ENCODE results near the gene TANGO2.
"Not testable (repeated sequence)": the region's sequence is repeated elsewhere in the genome, so short reads cannot be mapped to it uniquely, and the experiment has no call there.

Gene TANGO2

DNA sequence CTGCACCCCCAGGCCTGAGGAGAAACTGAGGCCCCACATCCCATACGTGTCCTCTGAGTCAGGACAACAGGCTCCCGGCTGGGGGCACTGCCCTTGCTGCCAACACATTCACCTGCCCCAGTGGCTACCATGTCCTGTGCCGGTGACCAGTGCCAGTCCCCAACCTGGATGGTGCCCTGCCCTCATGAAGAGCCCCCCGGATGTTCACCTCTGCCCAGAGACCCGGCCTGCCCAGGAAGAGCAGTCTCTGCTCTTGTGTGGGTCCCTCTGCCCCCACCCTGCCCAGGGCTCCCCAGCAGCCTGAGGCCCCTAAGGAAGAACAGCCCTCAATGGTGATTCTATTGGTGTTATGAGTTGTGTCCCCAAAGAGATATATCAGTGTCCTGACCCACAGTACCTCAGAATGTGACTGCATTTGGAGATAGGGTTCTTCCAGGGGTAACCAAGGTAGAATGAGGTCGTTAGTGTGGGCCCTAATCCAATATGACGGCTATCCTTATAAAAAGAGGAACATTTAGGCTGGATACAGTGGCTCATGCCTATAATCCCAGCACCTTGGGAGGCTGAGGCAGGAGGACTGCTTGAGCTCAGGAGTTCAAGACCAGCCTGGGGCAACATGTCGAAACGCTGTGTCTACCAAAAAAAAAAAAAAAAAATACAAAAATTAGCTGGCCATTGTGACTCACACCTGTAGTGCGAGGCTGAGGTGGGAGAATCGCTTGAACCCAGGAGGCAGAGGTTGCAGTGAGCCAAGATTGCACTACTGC, 45.9 kb downstream of the TANGO2 start:
- DNase-seq = no peak

- DNase-seq = not testable (repeated sequence)
These were observed 46.4 kb downstream of the TANGO2 start for GRCh38 chr22:20067384-20067682.

GRCh38 chr22:20068640-20069039, 47.7 kb downstream of the TANGO2 start:
- no peak for DNase-seq

- DNase-seq = no peak
These were observed 48.6 kb downstream of the TANGO2 start for GRCh38 chr22:20069331-20070042.

DNA sequence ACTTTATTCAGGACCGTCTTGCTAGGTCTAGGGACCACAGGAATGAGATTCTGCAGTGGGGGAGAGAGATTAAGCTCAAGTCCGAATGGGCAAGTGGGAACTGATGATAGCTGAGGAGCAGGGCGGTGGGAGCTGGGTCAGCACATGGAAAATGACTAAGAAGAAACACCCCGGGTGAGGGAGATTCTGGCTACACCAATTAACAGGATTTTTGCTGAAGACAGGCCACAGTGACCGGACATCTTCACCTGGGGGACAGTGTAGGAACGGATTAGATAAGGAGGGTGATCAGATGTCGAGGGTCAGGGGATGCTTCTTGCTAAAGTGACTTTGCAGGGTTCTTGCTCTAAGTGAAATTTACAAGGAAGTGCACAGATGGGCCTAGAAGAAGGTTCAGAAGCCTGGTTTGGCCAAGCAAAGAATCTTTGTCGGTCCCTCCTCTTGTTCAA, 50.6 kb downstream of the TANGO2 start:
- DNase-seq = no peak

GRCh38 chr22:20076627-20077172, 55.8 kb downstream of the TANGO2 start:
- DNase-seq = no peak

- peak; percentile 76 for DNase-seq
These were observed 59.0 kb downstream of the TANGO2 start, which contains the start of gene DGCR8 for GRCh38 chr22:20079745-20080444. TSS of gene DGCR8 (plus strand) at chr22:20080241. CDS start at chr22:20085964, 5,723 bp downstream.

DNA sequence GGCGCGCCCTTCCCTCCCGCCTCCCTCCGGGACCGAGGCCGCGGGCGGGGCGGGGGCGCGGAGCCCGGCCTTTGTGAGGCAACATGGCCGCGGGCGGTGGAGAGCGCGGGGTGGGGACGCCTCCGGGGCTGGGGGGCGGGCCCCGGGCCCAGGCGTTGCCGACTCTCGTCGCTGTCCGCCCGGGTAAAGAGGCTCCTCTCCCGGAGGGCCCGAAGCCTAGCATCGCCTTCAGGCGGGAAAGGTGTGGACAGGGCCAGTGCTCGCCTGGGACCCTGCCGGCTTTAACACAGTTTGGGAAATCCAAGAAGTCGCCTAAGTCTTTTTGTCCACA, 59.5 kb downstream of the TANGO2 start:
- peak; percentile 66 for DNase-seq

GRCh38 chr22:20080776-20081654, 60.1 kb downstream of the TANGO2 start:
- peak; percentile 12 for DNase-seq

DNA sequence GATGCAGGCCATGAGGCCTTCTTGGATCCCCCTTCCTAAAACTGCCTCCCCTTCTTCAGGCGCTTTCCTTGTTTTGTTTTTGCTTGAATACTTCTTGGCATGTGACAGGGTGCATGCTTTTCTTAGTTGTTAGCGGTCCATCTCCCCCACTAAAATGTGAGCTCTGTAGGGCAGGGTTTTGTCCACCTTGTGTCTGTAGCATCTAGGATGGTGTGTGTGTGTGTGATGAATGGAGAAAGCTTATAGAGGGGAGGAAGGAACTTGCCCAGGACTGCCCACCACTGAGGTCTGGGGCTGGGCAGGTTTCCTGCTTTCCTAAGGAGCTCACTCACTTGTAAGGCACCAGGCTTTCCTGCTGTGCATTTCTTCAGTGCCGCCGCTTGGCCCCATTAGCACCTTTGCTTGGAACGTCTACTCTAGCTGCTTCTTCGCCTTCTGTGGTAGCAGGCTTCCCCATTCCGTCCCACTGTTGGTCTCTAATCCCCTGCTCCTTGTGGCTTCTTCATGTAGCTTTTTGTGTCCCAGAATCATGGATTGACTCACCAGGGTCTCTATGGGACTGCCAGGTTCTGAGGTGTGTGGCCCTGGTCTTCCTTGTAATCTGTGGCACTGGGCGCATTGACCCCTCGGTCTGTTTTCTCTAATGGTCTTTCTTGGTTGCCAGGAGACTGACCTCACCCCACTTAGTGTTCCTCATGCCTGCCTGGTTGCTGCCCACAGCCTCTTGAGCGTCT, 62.4 kb downstream of the TANGO2 start:
- DNase-seq = no peak

DNA sequence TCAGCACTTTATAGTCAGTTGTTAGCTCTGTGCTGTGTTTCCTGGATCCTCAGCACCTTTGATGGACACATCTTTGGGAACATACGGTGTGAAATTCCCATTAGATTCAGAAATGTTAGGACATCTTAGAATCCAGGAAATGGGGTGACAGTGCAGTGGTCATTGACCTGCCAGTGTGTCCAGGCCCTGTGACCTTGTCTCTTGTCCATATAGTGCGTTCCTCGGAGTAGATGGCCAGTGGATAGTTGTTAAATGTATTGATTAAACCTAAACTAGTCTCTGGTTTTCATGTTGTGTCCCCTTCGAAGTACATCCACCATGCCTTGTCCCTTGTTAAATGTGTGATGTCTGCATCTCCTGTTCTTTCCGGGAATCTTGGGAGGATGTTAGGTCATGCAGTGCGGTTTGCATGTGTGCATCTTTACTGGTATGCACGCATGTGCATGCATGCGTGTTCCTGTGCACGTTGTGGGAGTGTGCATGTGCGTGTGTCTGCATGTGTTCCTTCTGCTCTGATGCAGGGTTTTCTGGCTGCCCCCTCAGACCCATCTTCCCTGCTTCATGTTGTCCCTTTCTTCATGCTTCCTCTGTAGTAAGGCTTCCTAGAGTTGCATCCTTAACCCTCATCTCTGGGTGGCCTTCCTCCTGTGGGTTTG, 63.1 kb downstream of the TANGO2 start:
- no peak for DNase-seq

GRCh38 chr22:20084547-20085413, 63.9 kb downstream of the TANGO2 start:
- no peak for DNase-seq

DNA sequence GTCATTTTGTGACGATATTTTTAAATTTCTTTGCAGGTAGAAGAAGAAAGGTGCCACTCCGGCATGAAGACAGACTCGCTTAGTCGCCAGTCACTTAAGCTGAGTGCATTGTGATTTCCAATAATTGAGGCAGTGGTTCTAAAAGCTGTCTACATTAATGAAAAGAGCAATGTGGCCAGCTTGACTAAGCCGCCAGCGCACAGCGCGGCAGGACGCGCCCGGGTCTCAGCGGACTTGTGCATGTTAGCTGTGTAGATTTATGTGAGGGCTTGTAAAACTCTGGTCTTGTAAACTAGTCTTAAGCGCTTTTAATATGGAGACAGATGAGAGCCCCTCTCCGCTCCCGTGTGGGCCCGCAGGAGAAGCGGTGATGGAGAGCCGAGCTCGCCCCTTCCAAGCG, 64.7 kb downstream of the TANGO2 start:
- DNase-seq = no peak

DNA sequence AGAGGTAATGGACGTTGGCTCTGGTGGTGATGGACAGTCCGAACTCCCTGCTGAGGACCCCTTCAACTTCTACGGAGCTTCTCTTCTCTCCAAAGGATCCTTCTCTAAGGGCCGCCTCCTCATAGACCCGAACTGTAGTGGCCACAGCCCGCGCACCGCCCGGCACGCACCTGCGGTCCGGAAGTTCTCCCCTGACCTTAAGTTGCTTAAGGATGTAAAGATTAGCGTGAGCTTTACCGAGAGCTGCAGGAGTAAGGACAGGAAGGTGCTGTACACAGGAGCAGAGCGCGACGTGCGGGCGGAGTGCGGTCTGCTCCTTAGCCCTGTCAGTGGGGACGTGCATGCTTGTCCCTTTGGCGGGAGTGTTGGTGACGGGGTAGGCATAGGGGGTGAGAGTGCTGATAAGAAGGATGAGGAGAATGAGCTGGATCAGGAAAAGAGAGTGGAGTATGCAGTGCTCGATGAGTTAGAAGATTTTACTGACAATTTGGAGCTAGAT, 65.2 kb downstream of the TANGO2 start:
- DNase-seq = no peak

DNA sequence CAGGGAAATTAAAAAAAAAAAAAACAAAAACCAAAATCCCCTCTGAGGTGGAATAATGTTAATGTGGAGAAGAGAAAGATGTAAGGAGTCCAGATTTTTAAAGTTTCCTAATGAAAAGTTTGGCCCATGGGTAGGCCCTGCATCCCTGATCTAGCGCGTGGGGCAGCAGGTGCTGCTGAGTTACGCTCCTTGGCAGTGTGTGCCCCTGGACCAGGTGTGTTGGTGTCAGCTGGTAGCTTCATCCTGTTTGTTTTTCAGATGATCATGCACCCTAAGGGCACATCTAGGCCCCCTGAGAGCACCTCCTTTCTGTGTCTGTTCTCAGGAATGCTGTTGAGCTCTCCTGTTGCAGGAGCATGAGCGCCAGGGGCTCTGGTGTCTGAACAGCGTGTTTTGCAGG, 65.9 kb downstream of the TANGO2 start:
- no peak for DNase-seq

DNA sequence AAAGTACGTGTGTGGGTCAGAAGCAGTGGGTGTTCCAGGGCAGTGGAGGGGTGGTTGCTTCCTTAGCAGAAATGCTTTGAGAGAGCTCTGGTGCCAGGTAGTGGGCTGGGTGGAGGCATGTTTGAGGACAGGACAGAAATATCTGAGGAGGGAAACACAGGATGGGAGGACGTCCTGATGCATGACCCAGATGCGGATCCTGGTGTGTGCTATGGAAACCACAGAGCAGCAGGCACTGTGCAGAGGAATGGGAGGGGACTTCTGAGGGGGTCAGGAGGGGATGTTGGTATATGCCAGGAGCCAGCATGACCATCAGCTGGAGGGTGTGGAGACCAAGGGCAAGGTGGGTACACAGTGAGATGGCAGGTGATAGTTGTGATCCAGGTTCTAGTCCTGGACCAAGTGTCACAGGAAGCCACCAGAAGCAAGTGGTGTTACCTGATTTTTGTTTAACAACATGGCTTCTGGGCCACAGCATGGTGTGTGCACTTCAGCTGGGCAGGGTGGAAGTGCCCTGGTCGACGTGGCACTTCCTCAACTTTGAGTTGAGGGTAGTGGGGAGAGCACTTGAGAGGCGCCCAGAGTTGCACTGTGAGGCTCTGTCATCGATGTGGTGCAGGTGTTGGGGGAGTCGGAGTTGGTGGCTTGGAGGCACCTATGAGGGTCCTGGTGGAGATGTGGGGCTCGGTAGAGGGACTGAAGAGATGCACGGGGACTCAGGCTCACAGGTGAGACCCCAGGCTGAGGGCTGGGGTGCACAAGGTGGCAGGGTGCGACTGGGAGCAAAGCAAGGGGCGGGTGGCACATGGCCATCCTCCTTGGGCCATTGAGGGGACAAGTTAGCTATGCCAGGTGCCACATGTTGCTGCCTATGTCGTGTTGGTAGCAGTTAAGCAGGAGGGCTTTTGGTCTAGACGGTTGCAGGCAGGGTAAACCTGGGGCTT, 66.7 kb downstream of the TANGO2 start:
- no peak for DNase-seq

DNA sequence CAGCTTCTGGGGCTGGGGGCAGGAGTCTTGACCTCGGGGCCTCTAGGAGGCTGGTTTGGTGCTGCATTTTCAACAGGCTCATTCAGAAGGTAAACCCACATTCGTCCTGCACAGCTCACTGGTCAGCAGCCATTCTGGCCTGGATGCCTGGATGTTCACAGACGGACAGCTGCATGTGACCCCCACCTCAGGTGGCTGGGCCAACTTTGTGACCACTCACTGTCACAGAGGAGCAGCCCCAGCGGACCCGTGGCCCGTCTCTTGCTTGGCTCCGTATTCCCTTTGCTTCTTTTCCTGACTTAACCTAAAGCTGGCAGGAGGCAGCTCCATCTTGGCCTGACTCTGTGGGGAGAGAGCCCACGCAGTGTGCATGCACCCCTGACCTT, 67.3 kb downstream of the TANGO2 start:
- DNase-seq = no peak

- DNase-seq = no peak
These were observed 68.5 kb downstream of the TANGO2 start for GRCh38 chr22:20089226-20089976.
